Karpas-422 (cell line): ENCODE measurements around the gene STX8. TPM values are rescaled to one million over a fixed set of nuclear protein-coding genes. Genes with fewer than 3 reads are reported as not detected.

ENCODE experiments used
- DNase-seq: peaks from one replicate; pipeline ENCODE4 v3.0.0-alpha.2; 2015
- H2AFZ ChIP-seq: fragments of 200-600 bp; sonication (generic); 2 replicates; pipeline ENCODE4 v1.6.1; 2014; ENCODE audit warnings: antibody characterized with exemption, low read length, mixed read lengths
- H3K27ac ChIP-seq: fragments of 200-600 bp; sonication (generic); 2 replicates; pipeline ENCODE4 v1.5.1; 2014; ENCODE audit warnings: mild to moderate bottlenecking, low read length, moderate library complexity
- H3K27me3 ChIP-seq: fragments of 200-600 bp; sonication (generic); 2 replicates; pipeline ENCODE4 v1.6.1; 2014; ENCODE audit warnings: low read length, mixed read lengths
- H3K36me3 ChIP-seq: fragments of 200-600 bp; sonication (generic); 2 replicates; pipeline ENCODE4 v1.6.1; 2014; ENCODE audit warnings: low read length, mixed read lengths; ENCODE audit not compliant: insufficient read depth
- H3K4me1 ChIP-seq: fragments of 200-600 bp; sonication (generic); 2 replicates; pipeline ENCODE4 v1.6.1; 2014; ENCODE audit warnings: mild to moderate bottlenecking, low read length, mixed read lengths
- H3K4me2 ChIP-seq: fragments of 200-600 bp; sonication (generic); 2 replicates; pipeline ENCODE4 v1.6.1; 2014; ENCODE audit warnings: low read length, low read depth, mild to moderate bottlenecking; ENCODE audit not compliant: poor library complexity, severe bottlenecking
- H3K4me3 ChIP-seq: fragments of 200-600 bp; sonication (generic); 2 replicates; pipeline ENCODE4 v1.5.1; 2014; ENCODE audit warnings: mild to moderate bottlenecking, antibody characterized with exemption, low read length, mixed read lengths
- H3K79me2 ChIP-seq: fragments of 200-600 bp; sonication (generic); 2 replicates; pipeline ENCODE4 v1.6.1; 2014; ENCODE audit warnings: mild to moderate bottlenecking, low read length, mixed read lengths
- H3K9ac ChIP-seq: fragments of 200-600 bp; sonication (generic); 2 replicates; pipeline ENCODE4 v1.6.0; 2014; ENCODE audit warnings: low read length
- H3K9me2 ChIP-seq: fragments of 200-600 bp; sonication (generic), shearing (Covaris generic); replicated peaks from 2 replicates; pipeline ENCODE4 v1.6.0; 2014; ENCODE audit warnings: mild to moderate bottlenecking, low read length, moderate library complexity; ENCODE audit not compliant: insufficient read depth
- H3K9me3 ChIP-seq: fragments of 300-700, 200-600 bp; sonication (generic); 2 replicates; pipeline ENCODE4 v1.6.1; 2014; ENCODE audit warnings: low read length, mixed read lengths
- H4K20me1 ChIP-seq: fragments of 200-600 bp; sonication (generic); 2 replicates; pipeline ENCODE4 v1.6.1; 2014; ENCODE audit warnings: mild to moderate bottlenecking, antibody characterized with exemption, low read length, low read depth; ENCODE audit not compliant: insufficient read depth
- total RNA-seq: library from RNA; depleted of rRNA; stranded (reverse); fragments of >200 nt; shearing (Covaris generic); gene quantifications from 2 replicates; pipeline ENCODE4 v1.2.3, GENCODE V29; 2014; ENCODE audit warnings: low replicate concordance

Gene STX8
- total RNA-seq, 1 experiment from 2014 or later, result 40.0 TPM

- Histone ChIP-seq H3K4me1 (no peaks in the 10 kb centered on the region), H3K9me3 (no peaks in the 10 kb centered on the region), H3K4me2 (no peak overlapping the region), H3K36me3 (no peaks in the 10 kb centered on the region), H3K27me3 (no peaks in the 10 kb centered on the region), H3K4me3 (no peak overlapping the region), H3K79me2 (no peaks in the 10 kb centered on the region), H2AFZ (no peak overlapping the region), H3K27ac (no peak overlapping the region), H3K9me2 (no peaks in the 10 kb centered on the region), H3K9ac (no peak overlapping the region), H4K20me1 (no peaks in the 10 kb centered on the region)
- no peak for DNase-seq
These were observed 90.8 kb downstream of the STX8 start for GRCh38 chr17:9484789-9485188.

GRCh38 chr17:9479964-9480363, 95.7 kb downstream of the STX8 start:
- Histone ChIP-seq H3K4me2 (no peak overlapping the region), H3K9me3 (no peaks in the 10 kb centered on the region), H2AFZ (no peak overlapping the region), H3K4me3 (no peak overlapping the region), H3K9ac (no peak overlapping the region), H3K4me1 (no peaks in the 10 kb centered on the region), H3K9me2 (no peaks in the 10 kb centered on the region), H4K20me1 (no peaks in the 10 kb centered on the region), H3K27ac (no peak overlapping the region), H3K27me3 (no peaks in the 10 kb centered on the region), H3K79me2 (no peaks in the 10 kb centered on the region), H3K36me3 (no peaks in the 10 kb centered on the region)
- DNase-seq, result no peak

- H3K79me2 ChIP-seq, result no peaks in the 10 kb centered on the region
- H3K9me2 ChIP-seq, result no peaks in the 10 kb centered on the region
- no peak overlapping the region for H3K4me3 ChIP-seq
- no peaks in the 10 kb centered on the region for H3K9me3 ChIP-seq
- no peak overlapping the region for H3K4me2 ChIP-seq
- H3K4me1 ChIP-seq, result no peaks in the 10 kb centered on the region
- no peak overlapping the region for H3K27ac ChIP-seq
- no peaks in the 10 kb centered on the region for H3K36me3 ChIP-seq
- H2AFZ ChIP-seq, result no peak overlapping the region
- no peak for DNase-seq
- no peak overlapping the region for H3K9ac ChIP-seq
- no peaks in the 10 kb centered on the region for H4K20me1 ChIP-seq
- no peaks in the 10 kb centered on the region for H3K27me3 ChIP-seq
These were observed 96.7 kb downstream of the STX8 start for GRCh38 chr17:9478889-9479288.

GRCh38 chr17:9475101-9475658, 100.4 kb downstream of the STX8 start:
- Histone ChIP-seq H3K4me3 (no peak overlapping the region), H3K27ac (no peak overlapping the region), H3K4me1 (no peaks in the 10 kb centered on the region), H3K9ac (no peak overlapping the region), H2AFZ (no peak overlapping the region), H3K9me3 (no peaks in the 10 kb centered on the region), H3K9me2 (no peaks in the 10 kb centered on the region), H3K36me3 (no peaks in the 10 kb centered on the region), H3K4me2 (no peak overlapping the region), H3K27me3 (no peaks in the 10 kb centered on the region), H3K79me2 (no peaks in the 10 kb centered on the region), H4K20me1 (no peaks in the 10 kb centered on the region)
- DNase-seq, result no peak

GRCh38 chr17:9473711-9474110, 101.9 kb downstream of the STX8 start:
- H3K4me2 ChIP-seq, result no peak overlapping the region
- H3K27ac ChIP-seq, result no peak overlapping the region
- no peaks in the 10 kb centered on the region for H3K4me1 ChIP-seq
- no peak for DNase-seq
- H2AFZ ChIP-seq, result no peak overlapping the region
- no peaks in the 10 kb centered on the region for H3K9me3 ChIP-seq
- H3K36me3 ChIP-seq, result no peaks in the 10 kb centered on the region
- H3K4me3 ChIP-seq, result no peak overlapping the region
- no peaks in the 10 kb centered on the region for H3K79me2 ChIP-seq
- H3K27me3 ChIP-seq, result no peaks in the 10 kb centered on the region
- H4K20me1 ChIP-seq, result 0 out of 2 replicates have a peak, but pooled peaks cover 6% of the 10 kb centered on the region
- H3K9me2 ChIP-seq, result no peaks in the 10 kb centered on the region
- H3K9ac ChIP-seq, result no peak overlapping the region

DNA sequence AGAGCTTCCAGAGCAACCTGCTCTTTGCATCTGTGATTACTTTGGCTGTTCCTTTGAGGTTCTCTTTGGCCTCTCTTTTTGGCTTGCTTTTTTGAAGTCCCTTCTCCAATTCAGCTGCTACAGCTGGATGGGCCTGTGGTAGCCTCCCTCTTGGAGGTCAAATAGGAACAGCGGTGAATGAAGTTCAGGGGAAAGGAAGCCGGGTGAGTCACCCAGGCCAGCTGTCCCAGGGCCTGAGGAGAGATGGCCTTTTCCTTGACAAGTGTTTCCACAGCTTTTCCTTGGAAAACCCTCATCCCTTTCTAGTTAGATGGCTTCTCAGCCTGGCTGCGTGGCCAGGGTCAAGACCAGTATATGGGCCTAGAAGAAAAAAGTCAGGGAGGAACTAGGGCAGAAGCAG, 103.1 kb downstream of the STX8 start:
- H3K9me3 ChIP-seq, result no peaks in the 10 kb centered on the region
- no peaks in the 10 kb centered on the region for H3K79me2 ChIP-seq
- no peaks in the 10 kb centered on the region for H3K4me1 ChIP-seq
- no peaks in the 10 kb centered on the region for H3K9me2 ChIP-seq
- H3K4me2 ChIP-seq, result no peak overlapping the region
- no peak overlapping the region for H3K4me3 ChIP-seq
- DNase-seq, result no peak
- no peaks in the 10 kb centered on the region for H3K36me3 ChIP-seq
- no peak overlapping the region for H3K9ac ChIP-seq
- no peaks in the 10 kb centered on the region for H3K27me3 ChIP-seq
- H4K20me1 ChIP-seq, result 0 out of 2 replicates have a peak, but pooled peaks cover 8% of the 10 kb centered on the region
- no peak overlapping the region for H3K27ac ChIP-seq
- H2AFZ ChIP-seq, result no peak overlapping the region

- H3K9ac ChIP-seq, result no peak overlapping the region
- no peaks in the 10 kb centered on the region for H3K9me2 ChIP-seq
- H3K27me3 ChIP-seq, result no peaks in the 10 kb centered on the region
- H3K9me3 ChIP-seq, result no peaks in the 10 kb centered on the region
- H4K20me1 ChIP-seq, result 0 out of 2 replicates have a peak, but pooled peaks cover 11% of the 10 kb centered on the region
- H3K36me3 ChIP-seq, result no peaks in the 10 kb centered on the region
- H3K79me2 ChIP-seq, result no peaks in the 10 kb centered on the region
- H3K4me2 ChIP-seq, result no peak overlapping the region
- no peak overlapping the region for H3K4me3 ChIP-seq
- no peak overlapping the region for H2AFZ ChIP-seq
- H3K27ac ChIP-seq, result no peak overlapping the region
- no peaks in the 10 kb centered on the region for H3K4me1 ChIP-seq
- no peak for DNase-seq
These were observed 103.5 kb downstream of the STX8 start for GRCh38 chr17:9472094-9472493.

DNA sequence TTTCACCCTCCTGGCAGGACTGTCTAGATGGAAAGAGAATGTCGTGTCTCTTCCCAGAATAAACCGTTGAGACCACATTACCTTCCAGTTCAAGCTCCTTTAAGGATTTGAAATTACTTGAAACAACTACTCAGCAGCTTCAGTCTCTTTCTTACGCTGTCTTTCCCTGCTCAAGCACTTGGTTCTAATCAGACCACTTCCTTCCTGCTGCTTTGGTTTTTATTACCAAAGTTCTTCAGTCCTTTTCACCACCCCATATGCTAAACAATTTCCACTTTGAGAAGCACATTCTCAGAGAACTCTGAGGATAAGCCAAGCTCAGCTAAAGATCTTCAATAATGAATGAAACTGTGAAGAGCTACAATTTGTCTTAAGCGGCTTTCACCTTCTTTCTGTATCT, 105.4 kb downstream of the STX8 start:
- H3K9me2 ChIP-seq, result no peaks in the 10 kb centered on the region
- H3K4me1 ChIP-seq, result no peaks in the 10 kb centered on the region
- H3K27me3 ChIP-seq, result no peaks in the 10 kb centered on the region
- no peaks in the 10 kb centered on the region for H3K9me3 ChIP-seq
- no peak overlapping the region for H3K4me3 ChIP-seq
- no peak overlapping the region for H3K4me2 ChIP-seq
- no peaks in the 10 kb centered on the region for H3K36me3 ChIP-seq
- DNase-seq, result no peak
- H4K20me1 ChIP-seq, result 0 out of 2 replicates have a peak, but pooled peaks cover 11% of the 10 kb centered on the region
- H3K27ac ChIP-seq, result no peak overlapping the region
- no peak overlapping the region for H2AFZ ChIP-seq
- H3K79me2 ChIP-seq, result no peaks in the 10 kb centered on the region
- H3K9ac ChIP-seq, result no peak overlapping the region
